Right lung (tissue), 10 donors: ENCODE data around the gene CCDC86. TPM values are rescaled to one million over a fixed set of nuclear protein-coding genes. Genes with fewer than 3 reads are reported as not detected.
"Not testable (repeated sequence)": the region's sequence is repeated elsewhere in the genome, so short reads cannot be mapped to it uniquely, and the experiment has no call there.

Experiments
- DNase-seq, 2 donors: peaks; one replicate each; pipeline ENCODE4 v3.0.0-alpha.2; 2013
- long read RNA-seq, 8 donors: transcript quantifications; one replicate each; lab custom pipeline, GENCODE V29; 2026
- polyA plus RNA-seq, 5 donors: library from polyadenylated mRNA; unstranded; fragments of 120-200 nt; gene quantifications; one replicate each; pipeline versions ENCODE4 v1.2.1 to v1.2.3, GENCODE V29; 2013; ENCODE audit warnings: inconsistent platforms in 1 of 5, low replicate concordance in 1 of 5; ENCODE audit not compliant: insufficient read length in 5 of 5, insufficient read depth in 1 of 5

The CCDC86 gene
- 10 to 100 TPM; 10.8 to 23.9 (median 14.7) TPM for polyA plus RNA-seq
- long read RNA-seq, donor 1, transcript CCDC86-201 (4 exons, 1,893 nt), result major isoform, 17 of 19 reads
- long read RNA-seq, donor 1, partial matches to known transcripts, result 0 of 19 reads
- long read RNA-seq, donor 1, other reads (novel, unspliced or antisense), result 0 of 19 reads
- long read RNA-seq, donor 2, transcript CCDC86-201 (4 exons, 1,893 nt), result major isoform, 10 of 12 reads
- long read RNA-seq, donor 2, partial matches to known transcripts, result 0 of 12 reads
- long read RNA-seq, donor 2, other reads (novel, unspliced or antisense), result 0 of 12 reads
- long read RNA-seq, donor 3, transcript CCDC86-201 (4 exons, 1,893 nt), result major isoform, 7 of 8 reads
- long read RNA-seq, donor 3, partial matches to known transcripts, result 0 of 8 reads
- long read RNA-seq, donor 3, other reads (novel, unspliced or antisense), result 0 of 8 reads
- long read RNA-seq, donor 4, partial matches to known transcripts, result 0 of 5 reads
- long read RNA-seq, donor 4, other reads (novel, unspliced or antisense), result 0 of 5 reads
- long read RNA-seq, donor 5, transcript CCDC86-201 (4 exons, 1,893 nt), result major isoform, 9 of 16 reads
- long read RNA-seq, donor 5, partial matches to known transcripts, result 6 of 16 reads
- long read RNA-seq, donor 5, other reads (novel, unspliced or antisense), result 0 of 16 reads
- long read RNA-seq, donor 6, transcript CCDC86-201 (4 exons, 1,893 nt), result major isoform, 12 of 12 reads
- long read RNA-seq, donor 6, partial matches to known transcripts, result 0 of 12 reads
- long read RNA-seq, donor 6, other reads (novel, unspliced or antisense), result 0 of 12 reads
- long read RNA-seq, donor 7, transcript CCDC86-201 (4 exons, 1,893 nt), result major isoform, 9 of 9 reads
- long read RNA-seq, donor 7, partial matches to known transcripts, result 0 of 9 reads
- long read RNA-seq, donor 7, other reads (novel, unspliced or antisense), result 0 of 9 reads
- long read RNA-seq, donor 8, partial matches to known transcripts, result 0 of 4 reads
- long read RNA-seq, donor 8, other reads (novel, unspliced or antisense), result 0 of 4 reads

- peak; percentile 97 to 98 for DNase-seq
Measured at GRCh38 chr11:60841797-60842667, at the start of gene CCDC86. Gene CCDC86 (plus strand): TSS chr11:60842113. CDS start chr11:60842125, 12 bp downstream.

DNA sequence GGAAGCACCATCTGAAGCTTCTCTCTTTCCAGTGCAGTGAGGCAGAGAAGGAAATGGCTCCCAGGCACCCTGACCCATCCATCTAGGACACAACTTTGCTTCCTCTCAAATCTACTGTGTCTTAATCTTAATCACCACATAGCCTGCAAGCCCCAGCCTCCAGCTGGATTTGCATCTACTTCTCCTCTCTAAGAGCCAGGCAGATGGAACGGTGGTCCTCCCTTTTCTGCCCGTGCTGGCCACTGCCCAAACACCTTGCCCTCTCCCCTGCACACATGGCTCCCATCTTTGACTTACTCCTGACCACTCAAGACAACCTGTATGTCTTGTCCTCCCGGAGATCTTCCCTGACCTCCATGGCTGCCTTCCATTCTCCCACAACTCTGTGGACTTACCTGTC is 49.4 kb upstream of the CCDC86 start:
- no peak for DNase-seq

DNA sequence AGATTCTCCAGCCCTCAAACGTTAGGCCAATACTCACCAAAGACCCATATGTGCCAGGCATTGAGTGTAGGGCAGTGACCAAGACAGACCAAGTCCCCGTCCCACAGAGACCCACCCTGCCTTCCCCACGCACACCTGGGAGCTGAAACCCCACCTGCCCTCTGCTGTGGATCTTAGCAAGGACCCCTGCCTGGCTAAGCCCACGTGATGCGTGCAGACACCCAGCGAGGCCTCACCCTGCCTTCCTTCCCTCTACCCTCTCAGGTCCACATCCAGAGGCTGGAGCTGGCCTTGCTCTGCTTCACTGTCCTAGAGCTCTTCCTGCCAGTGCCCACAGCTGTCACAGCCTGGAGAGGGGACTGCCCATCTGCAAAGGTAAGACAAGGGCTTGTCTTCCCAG is 46.6 kb upstream of the CCDC86 start:
- no peak for DNase-seq

GRCh38 chr11:60797846-60798630 is 43.9 kb upstream of the CCDC86 start:
- no peak for DNase-seq

DNA sequence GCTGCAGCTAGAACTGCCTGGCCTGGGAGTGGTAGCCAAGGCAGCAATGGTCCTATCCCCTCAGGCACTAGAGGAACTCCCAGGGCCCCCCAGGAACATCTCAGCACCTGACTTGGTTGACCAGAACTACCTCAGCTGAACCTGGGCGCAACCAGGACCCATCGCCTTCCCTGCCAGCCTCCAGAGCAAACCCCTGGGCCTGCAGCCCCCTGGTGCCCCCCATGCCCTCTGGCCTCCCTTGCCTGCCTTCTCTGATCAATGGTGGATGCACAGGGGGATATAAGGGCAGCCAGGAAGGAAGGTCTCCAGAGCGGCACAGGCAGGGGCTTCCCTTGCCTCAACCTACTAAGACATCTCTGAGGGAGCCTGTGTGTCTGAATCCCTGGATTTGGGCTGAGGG is 43.3 kb upstream of the CCDC86 start:
- no peak for DNase-seq

DNA sequence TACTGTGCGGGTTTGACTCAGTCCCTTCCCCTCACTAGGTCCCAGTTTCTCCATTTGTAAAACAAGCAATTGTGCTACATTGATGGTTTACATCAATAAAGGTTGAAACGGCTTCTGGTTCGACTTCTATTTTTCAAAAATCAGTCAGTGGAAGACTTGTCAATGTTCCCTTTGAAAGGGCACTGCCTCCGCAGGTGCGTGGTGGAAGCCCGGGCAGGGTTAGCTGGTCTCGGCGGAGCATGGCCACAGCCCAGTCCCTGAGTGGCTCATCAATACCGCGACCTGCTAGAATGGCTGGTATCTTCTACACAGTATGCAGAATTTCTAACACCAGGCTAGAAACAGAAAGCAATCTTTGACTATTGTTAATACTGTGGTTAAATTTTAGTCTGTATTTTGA is 40.7 kb upstream of the CCDC86 start:
- DNase-seq, result no peak

DNA sequence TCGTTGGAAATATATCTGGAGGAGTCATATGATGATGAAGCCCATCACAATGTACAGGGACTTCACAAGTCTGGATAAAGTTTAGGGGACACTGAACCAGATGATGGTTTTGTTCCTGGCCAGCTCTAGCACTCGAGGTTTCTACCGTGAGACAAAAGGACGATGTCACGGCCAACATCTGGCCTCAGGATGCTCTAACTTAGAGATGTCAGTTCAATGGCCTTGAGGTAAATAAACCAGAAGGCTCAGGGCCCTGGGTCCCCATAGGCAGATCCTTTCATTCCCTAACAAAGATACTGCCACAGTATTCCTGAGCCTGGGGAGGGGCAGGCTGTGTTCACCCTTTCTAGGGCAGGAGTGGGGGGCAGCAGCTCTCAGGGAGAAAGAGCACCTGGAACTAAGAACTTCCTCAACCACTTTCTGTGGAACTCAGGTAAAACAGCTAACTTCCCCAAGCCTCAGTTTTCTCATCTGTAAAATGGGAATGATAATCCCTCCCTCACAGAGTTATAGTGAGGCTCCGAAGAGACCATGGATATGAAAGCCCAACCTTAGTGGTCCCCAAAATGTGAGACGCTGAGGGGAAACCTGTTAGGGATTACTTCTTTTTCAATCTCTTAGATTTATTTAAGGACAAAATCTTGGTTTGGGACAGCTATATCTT is 38.5 kb upstream of the CCDC86 start:
- no peak for DNase-seq

DNA sequence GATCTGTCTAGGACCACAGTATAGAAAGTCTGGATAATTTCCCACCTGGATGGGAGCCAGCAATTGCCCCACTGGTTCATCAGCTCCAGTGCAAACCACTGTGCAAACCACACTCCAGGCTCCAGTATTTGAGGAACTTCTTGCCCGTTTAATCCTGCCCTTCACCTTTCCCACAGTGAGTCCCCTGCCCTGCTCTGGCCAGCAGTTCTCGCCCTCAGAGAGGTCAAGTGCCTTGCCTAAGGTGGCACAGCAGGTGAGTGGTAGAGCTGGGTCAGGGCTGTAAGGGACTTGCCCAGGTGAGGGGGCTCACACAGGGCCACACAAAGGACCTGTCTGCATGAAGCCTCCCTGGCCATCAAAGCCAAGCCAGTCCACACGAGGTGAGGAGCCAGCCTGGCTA is 32.7 kb upstream of the CCDC86 start:
- DNase-seq, result no peak

GRCh38 chr11:60809691-60810090 is 32.2 kb upstream of the CCDC86 start:
- DNase-seq, result no peak

- DNase-seq, result no peak
Measured at GRCh38 chr11:60810151-60810550, 31.8 kb upstream of the CCDC86 start.

DNA sequence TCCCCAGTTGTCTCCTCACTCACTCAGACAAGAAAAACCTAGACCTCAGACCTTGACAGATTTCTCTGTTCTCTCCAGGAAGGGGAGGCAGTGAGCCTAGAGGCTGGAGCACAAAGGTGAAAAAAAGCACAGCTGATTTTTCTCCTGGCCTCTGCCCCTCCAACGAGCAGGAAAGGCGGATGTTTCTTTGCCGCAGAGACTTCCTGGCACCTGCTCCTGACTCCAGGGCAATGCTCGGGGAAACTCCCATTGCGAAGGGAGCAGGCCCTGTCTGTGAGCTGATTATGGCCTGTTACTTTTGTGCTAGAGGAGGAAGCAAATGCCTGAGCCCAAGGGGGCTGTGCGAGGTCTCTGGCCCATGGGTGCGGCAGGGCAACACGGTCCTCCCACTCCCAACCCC is 31.3 kb upstream of the CCDC86 start:
- DNase-seq, result no peak

GRCh38 chr11:60813324-60813723 is 28.6 kb upstream of the CCDC86 start:
- DNase-seq, result no peak

GRCh38 chr11:60814112-60814511 is 27.8 kb upstream of the CCDC86 start:
- DNase-seq, result no peak

DNA sequence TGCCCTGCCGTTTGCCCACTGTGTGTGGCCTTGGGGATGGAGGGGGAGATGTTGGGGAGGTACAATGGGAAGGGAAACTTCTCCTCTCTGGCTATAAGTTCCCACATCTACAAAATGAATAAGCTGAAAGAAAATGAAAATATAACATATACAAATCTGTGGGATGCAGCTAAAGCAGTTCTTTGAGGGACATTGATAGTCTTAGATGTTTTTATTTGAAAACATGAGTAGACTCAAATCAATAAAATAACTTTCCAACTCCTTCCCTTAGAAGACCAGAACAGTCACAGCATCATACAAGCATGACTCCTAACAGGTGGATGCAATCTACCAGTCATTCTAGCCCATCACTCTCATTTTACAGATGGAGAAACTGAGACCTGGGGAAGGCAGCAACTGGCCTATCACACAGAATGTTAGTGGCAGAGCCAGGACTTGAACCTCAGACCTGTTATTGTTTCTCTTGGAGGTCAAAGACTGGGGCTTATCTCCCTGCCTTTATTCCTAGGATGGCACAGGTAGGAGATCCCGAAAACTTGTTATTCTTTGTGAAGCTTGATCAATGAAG is 25.2 kb upstream of the CCDC86 start:
- no peak for DNase-seq

GRCh38 chr11:60818057-60818456 is 23.9 kb upstream of the CCDC86 start:
- DNase-seq, result no peak

- DNase-seq, result no peak
Measured at GRCh38 chr11:60821827-60822599, 19.9 kb upstream of the CCDC86 start.

DNA sequence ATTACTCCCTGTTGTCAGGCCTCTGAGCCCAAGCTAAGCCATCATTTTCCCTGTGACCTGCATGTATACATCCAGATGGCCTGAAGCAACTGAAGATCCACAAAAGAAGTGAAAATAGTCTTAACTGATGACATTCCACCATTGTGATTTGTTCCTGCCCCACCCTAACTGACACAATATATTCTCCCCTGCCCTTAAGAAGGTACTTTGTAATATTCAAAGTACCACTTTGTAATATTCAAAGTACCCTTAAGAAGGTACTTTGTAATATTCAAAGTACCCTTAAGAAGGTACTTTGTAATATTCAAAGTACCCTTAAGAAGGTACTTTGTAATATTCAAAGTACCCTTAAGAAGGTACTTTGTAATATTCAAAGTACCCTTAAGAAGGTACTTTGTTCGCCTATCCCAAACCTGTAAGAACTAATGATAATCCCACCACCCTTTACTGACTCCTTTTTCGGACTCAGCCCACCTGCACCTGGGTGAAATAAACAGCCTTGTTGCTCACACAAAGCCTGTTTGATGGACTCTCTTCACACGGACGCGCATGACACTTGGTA is 18.1 kb upstream of the CCDC86 start:
- not testable (repeated sequence) for DNase-seq

DNA sequence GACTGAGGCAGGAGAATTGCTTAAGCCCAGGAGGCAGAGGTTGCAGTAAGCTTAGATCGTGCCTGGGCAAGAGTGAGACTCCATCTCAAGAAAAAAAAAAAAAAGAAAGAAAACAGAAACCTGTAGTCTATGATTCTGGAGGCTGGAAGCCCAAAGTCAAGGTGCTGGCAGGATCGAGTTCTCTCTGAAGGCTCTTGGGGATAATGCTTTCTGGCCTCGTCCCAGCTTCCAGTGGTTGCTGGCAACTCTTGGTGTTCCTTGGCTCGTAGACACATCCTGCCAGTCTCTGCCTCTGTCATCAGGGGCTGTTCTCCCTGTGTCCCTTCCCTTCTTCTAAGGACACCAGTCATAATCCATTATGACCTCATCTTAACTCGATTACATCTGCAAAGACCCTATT is 16.8 kb upstream of the CCDC86 start:
- no peak for DNase-seq

DNA sequence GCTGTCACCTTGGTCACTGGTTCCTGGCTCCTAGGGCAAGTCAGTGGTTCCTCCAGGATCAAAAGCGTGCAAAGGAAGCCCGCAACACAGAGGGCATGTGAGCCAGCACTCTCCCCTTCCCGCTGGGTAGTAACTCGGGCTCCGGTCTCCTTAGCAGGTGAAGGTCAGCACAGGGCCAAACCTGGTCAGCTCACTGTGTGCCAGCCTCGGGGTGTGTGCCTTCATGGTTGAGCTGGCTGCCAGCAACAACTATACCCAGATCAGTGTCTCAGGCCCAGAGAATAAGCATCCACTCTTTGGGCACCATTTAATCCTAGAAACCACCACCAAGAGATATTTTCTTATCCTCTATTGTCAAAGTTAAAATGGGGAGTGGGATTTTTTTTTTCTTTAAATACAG is 16.1 kb upstream of the CCDC86 start:
- DNase-seq, result no peak
